ENCODE results near the gene RAB17.

Gene RAB17

GRCh38 chr2:237546040-237546875, 44.3 kb downstream of the RAB17 start:
- no peaks in the 10 kb centered on the region for H3K9me2 ChIP-seq (replicated peaks; ENCODE audit: low read depth, low read length)
- no peak overlapping the region for H3K4me2 ChIP-seq (ENCODE audit: low read depth, low read length, poor library complexity, severe bottlenecking)
- H3K4me1 ChIP-seq (ENCODE audit: insufficient read depth, low read length, poor library complexity, severe bottlenecking), result no peaks in the 10 kb centered on the region

GRCh38 chr2:237542001-237542704, 48.4 kb downstream of the RAB17 start:
- no peaks in the 10 kb centered on the region for H3K4me1 ChIP-seq (ENCODE audit: insufficient read depth, low read length, poor library complexity, severe bottlenecking)
- H3F3A ChIP-seq (ENCODE audit: low read depth), result no peaks in the 10 kb centered on the region
- H3K4me3 ChIP-seq (ENCODE audit: low read length, poor library complexity, severe bottlenecking), result no peak overlapping the region
- no peaks in the 10 kb centered on the region for H3K9me2 ChIP-seq (replicated peaks; ENCODE audit: low read depth, low read length)
- TF ChIP-seq EZH2phosphoT487 (IDR thresholded peaks at IDR 0.05; ENCODE audit: borderline replicate concordance) (no peak), CTCF (conservative IDR thresholded peaks at IDR 0.05; ENCODE audit: low read length) (no peak)
- no peaks in the 10 kb centered on the region for H3K27me3 ChIP-seq (ENCODE audit: insufficient read depth, low read length, poor library complexity, severe bottlenecking)
- H3K9me3 ChIP-seq (ENCODE audit: insufficient read depth, low read depth, low read length), result no peaks in the 10 kb centered on the region
- no peak overlapping the region for H2AFZ ChIP-seq (ENCODE audit: low read length)
- H4K20me1 ChIP-seq (ENCODE audit: insufficient read depth, low read length, poor library complexity, severe bottlenecking), result no peaks in the 10 kb centered on the region
- no peak overlapping the region for H3K9ac ChIP-seq (ENCODE audit: low read depth, low read length, poor library complexity, severe bottlenecking)
- no peaks in the 10 kb centered on the region for H3K36me3 ChIP-seq (ENCODE audit: insufficient read depth, low read length)
- H3K79me2 ChIP-seq (ENCODE audit: insufficient read depth, low read length), result no peaks in the 10 kb centered on the region
- H3K4me2 ChIP-seq (ENCODE audit: low read depth, low read length, poor library complexity, severe bottlenecking), result no peak overlapping the region

More at GRCh38 chr2:237546040-237546875, 44.3 kb downstream of the RAB17 start:
- no peaks in the 10 kb centered on the region for H3F3A ChIP-seq (ENCODE audit: low read depth)
- no peak overlapping the region for H2AFZ ChIP-seq (ENCODE audit: low read length)
- H3K9ac ChIP-seq (ENCODE audit: low read depth, low read length, poor library complexity, severe bottlenecking), result no peak overlapping the region
- H3K36me3 ChIP-seq (ENCODE audit: insufficient read depth, low read length), result no peaks in the 10 kb centered on the region
- H3K27me3 ChIP-seq (ENCODE audit: insufficient read depth, low read length, poor library complexity, severe bottlenecking), result no peaks in the 10 kb centered on the region
- no peaks in the 10 kb centered on the region for H3K9me3 ChIP-seq (ENCODE audit: insufficient read depth, low read depth, low read length)
- no peak for TF ChIP-seq EZH2phosphoT487 (IDR thresholded peaks at IDR 0.05; ENCODE audit: borderline replicate concordance)
- no peak for TF ChIP-seq CTCF (conservative IDR thresholded peaks at IDR 0.05; ENCODE audit: low read length)
- H4K20me1 ChIP-seq (ENCODE audit: insufficient read depth, low read length, poor library complexity, severe bottlenecking), result no peaks in the 10 kb centered on the region
- H3K79me2 ChIP-seq (ENCODE audit: insufficient read depth, low read length), result no peaks in the 10 kb centered on the region
- no peak overlapping the region for H3K4me3 ChIP-seq (ENCODE audit: low read length, poor library complexity, severe bottlenecking)

- Histone ChIP-seq H3F3A (ENCODE audit: low read depth) (no peaks in the 10 kb centered on the region), H3K9ac (ENCODE audit: low read depth, low read length, poor library complexity, severe bottlenecking) (no peak overlapping the region), H2AFZ (ENCODE audit: low read length) (no peak overlapping the region), H4K20me1 (ENCODE audit: insufficient read depth, low read length, poor library complexity, severe bottlenecking) (no peaks in the 10 kb centered on the region), H3K4me3 (ENCODE audit: low read length, poor library complexity, severe bottlenecking) (no peak overlapping the region), H3K9me3 (ENCODE audit: insufficient read depth, low read depth, low read length) (no peaks in the 10 kb centered on the region), H3K79me2 (ENCODE audit: insufficient read depth, low read length) (no peaks in the 10 kb centered on the region), H3K9me2 (replicated peaks; ENCODE audit: low read depth, low read length) (no peaks in the 10 kb centered on the region), H3K27me3 (ENCODE audit: insufficient read depth, low read length, poor library complexity, severe bottlenecking) (no peaks in the 10 kb centered on the region), H3K36me3 (ENCODE audit: insufficient read depth, low read length) (no peaks in the 10 kb centered on the region), H3K4me1 (ENCODE audit: insufficient read depth, low read length, poor library complexity, severe bottlenecking) (no peaks in the 10 kb centered on the region), H3K4me2 (ENCODE audit: low read depth, low read length, poor library complexity, severe bottlenecking) (no peak overlapping the region)
- TF ChIP-seq CTCF (conservative IDR thresholded peaks at IDR 0.05; ENCODE audit: low read length) (no peak), EZH2phosphoT487 (IDR thresholded peaks at IDR 0.05; ENCODE audit: borderline replicate concordance) (no peak)
Observed at GRCh38 chr2:237541243-237541642, 49.3 kb downstream of the RAB17 start.
